HCT116 (cell line): ENCODE results near the gene TCF19. TPM values are rescaled to one million over a fixed set of nuclear protein-coding genes. Genes with fewer than 3 reads are reported as not detected.

Experiments
- ATAC-seq: fragments of 200-7000 bp; cut with Tn5 transposase; 2 replicates; pipeline ENCODE4 v1.9.1; 2020; ENCODE audit warnings: mild to moderate bottlenecking, moderate library complexity
- BruUV-seq: library from RNA; stranded (reverse); fragments of 400-500 nt; replicated peaks from 2 replicates; lab custom pipeline; 2021; lab: Mats Ljungman, UMichigan
- CTCF ChIA-PET: fragments of 300-600 bp; sonication (Branson Sonifier 250); formaldehyde crosslinking; loops from one replicate; lab custom pipeline; 2021; ENCODE audit warnings: antibody characterized with exemption; lab: Charles Lee
- POLR2A ChIA-PET: fragments of 300-600, 350-600 bp; sonication (Branson Sonifier 250); formaldehyde crosslinking; loops from one replicate; lab custom pipeline; 2021; ENCODE audit warnings: antibody characterized with exemption; lab: Charles Lee
- RAD21 ChIA-PET, 2 experiments: fragments of 300-600 bp; sonication (Branson Sonifier 250); formaldehyde crosslinking; loops; one replicate each; lab custom pipeline; 2023; ENCODE audit warnings: low total read pairs in 2 of 2; ENCODE audit not compliant: uncharacterized antibody in 2 of 2, unreplicated experiment in 2 of 2, low non-redundant PET in 1 of 2; lab: Charles Lee
- DNase-seq: peaks from one replicate; pipeline ENCODE4 v3.0.0-alpha.2; 2010; ENCODE audit warnings: low read depth, low spot score
- H2AFZ ChIP-seq: fragments of 200-600 bp; shearing (Covaris generic), sonication (generic); 2 replicates; pipeline ENCODE4 v1.6.1; 2017; ENCODE audit warnings: low read depth, mixed run types, mixed read lengths, antibody characterized with exemption, low read length; ENCODE audit not compliant: poor library complexity, severe bottlenecking
- H3K27ac ChIP-seq: 2 replicates; pipeline ENCODE4 v1.5.1; 2012; ENCODE audit warnings: low read depth, low read length
- H3K27me3 ChIP-seq: fragments of 200-600 bp; sonication (generic); 2 replicates; pipeline ENCODE4 v1.6.1; 2016; ENCODE audit warnings: mixed run types, low read length, mixed read lengths; ENCODE audit not compliant: insufficient read depth
- H3K36me3 ChIP-seq, 2 experiments: fragments of 200-500 bp in 1 of 2; fragments of 200-600 bp in 1 of 2; sonication (Bioruptor generic) in 1 of 2; sonication (generic) in 1 of 2; 2 replicates each; pipeline versions ENCODE4 v1.5.1 to v1.6.1; 2014 to 2016; ENCODE audit warnings: low read length in 2 of 2, inconsistent platforms in 1 of 2, mixed read lengths in 1 of 2, mixed run types in 1 of 2; ENCODE audit not compliant: insufficient read depth in 2 of 2, control insufficient read depth in 1 of 2
- H3K4me1 ChIP-seq, 2 experiments: fragments of 200-600 bp in 1 of 2; sonication (generic) in 1 of 2; 2 replicates each; pipeline versions ENCODE4 v1.5.1 to v1.6.1; 2012 to 2017; ENCODE audit warnings: low read length in 2 of 2, inconsistent platforms in 1 of 2, mild to moderate bottlenecking in 1 of 2, mixed read lengths in 1 of 2, mixed run types in 1 of 2, moderate library complexity in 1 of 2; ENCODE audit not compliant: insufficient read depth in 2 of 2, control insufficient read depth in 1 of 2
- H3K4me2 ChIP-seq: fragments of 200-600 bp; sonication (generic); 2 replicates; pipeline ENCODE4 v1.6.1; 2017; ENCODE audit warnings: mixed run types, low read length, mixed read lengths
- H3K4me3 ChIP-seq, 2 experiments: fragments of 200-600 bp in 1 of 2; sonication (generic) in 1 of 2; replicated peaks in 1 of 2; 2 replicates each; pipeline ENCODE4 v1.5.1; 2011 to 2016; ENCODE audit warnings: low read length in 2 of 2, control low read depth in 1 of 2, low read depth in 1 of 2, mild to moderate bottlenecking in 1 of 2, mixed read lengths in 1 of 2, mixed run types in 1 of 2
- H3K79me2 ChIP-seq: fragments of 200-600 bp; sonication (generic); 2 replicates; pipeline ENCODE4 v1.6.1; 2017; ENCODE audit warnings: mild to moderate bottlenecking, mixed run types, low read length, moderate library complexity, mixed read lengths; ENCODE audit not compliant: insufficient read depth
- H3K9ac ChIP-seq: fragments of 200-600 bp; sonication (generic); 2 replicates; pipeline ENCODE4 v1.6.1; 2016; ENCODE audit warnings: low read length, mixed read lengths
- H3K9me2 ChIP-seq: fragments of 200-600 bp; sonication (generic), shearing (Covaris generic); 2 replicates; pipeline ENCODE4 v1.6.1; 2017; ENCODE audit warnings: mixed run types, mild to moderate bottlenecking, moderate library complexity; ENCODE audit not compliant: insufficient read depth
- H3K9me3 ChIP-seq, 2 experiments: fragments of 200-500 bp in 1 of 2; fragments of 200-600 bp in 1 of 2; sonication (Bioruptor generic) in 1 of 2; sonication (generic) in 1 of 2; 2 replicates each; pipeline ENCODE4 v1.6.1; 2014 to 2017; ENCODE audit warnings: low read length in 2 of 2, mixed read lengths in 2 of 2, inconsistent platforms in 1 of 2, low read depth in 1 of 2, mild to moderate bottlenecking in 1 of 2, mixed run types in 1 of 2, moderate library complexity in 1 of 2; ENCODE audit not compliant: control insufficient read depth in 1 of 2, insufficient read depth in 1 of 2
- H4K20me1 ChIP-seq: fragments of 200-600 bp; sonication (generic), shearing (Covaris generic); 2 replicates; pipeline ENCODE4 v1.6.1; 2017; ENCODE audit warnings: mixed run types, mild to moderate bottlenecking, moderate library complexity; ENCODE audit not compliant: insufficient read depth
- EGR1 ChIP-seq: IDR thresholded peaks from 2 replicates; pipeline ENCODE4 v1.6.1; 2012; ENCODE audit warnings: low read depth
- POLR2A ChIP-seq: IDR thresholded peaks from 2 replicates; pipeline ENCODE4 v1.7.0; 2011; ENCODE audit warnings: borderline replicate concordance; ENCODE audit not compliant: insufficient read depth, insufficient read length; ENCODE audit errors: extremely low read depth
- POLR2AphosphoS5 ChIP-seq: IDR thresholded peaks from 2 replicates; pipeline ENCODE4 v1.6.1; 2011; ENCODE audit warnings: mild to moderate bottlenecking, low read depth, low read length, moderate library complexity
- SIN3A ChIP-seq: IDR thresholded peaks from 2 replicates; pipeline ENCODE4 v1.6.1; 2012; ENCODE audit warnings: low read depth
- SP1 ChIP-seq: IDR thresholded peaks from 2 replicates; pipeline ENCODE4 v1.6.1; 2012; ENCODE audit warnings: low read depth
- TCF7L2 ChIP-seq: IDR thresholded peaks from 2 replicates; pipeline ENCODE4 v1.7.0; 2011; ENCODE audit warnings: borderline replicate concordance, inconsistent platforms; ENCODE audit not compliant: insufficient read depth, insufficient read length; ENCODE audit errors: extremely low read depth
- intact Hi-C: fragments of 100-400 bp; cut with micrococcal nuclease; formaldehyde crosslinking; loops from 2 replicates; pipeline ENCODE4 v1.10.0; 2022
- total RNA-seq: library from RNA; stranded (reverse); gene quantifications from one replicate; pipeline ENCODE4 v1.2.1, GENCODE V29; 2021; ENCODE audit not compliant: unreplicated experiment
- TF ChIP-seq, protein P1 (sequence below): IDR thresholded peaks from 2 replicates; pipeline ENCODE4 v1.6.1; 2012; ENCODE audit warnings: low read depth
- TF ChIP-seq, protein P2 (sequence below): IDR thresholded peaks from 2 replicates; pipeline ENCODE4 v1.6.1; 2012

The TCF19 gene
- total RNA-seq, 1 experiment from 2014 or later = 15.4 TPM

DNA sequence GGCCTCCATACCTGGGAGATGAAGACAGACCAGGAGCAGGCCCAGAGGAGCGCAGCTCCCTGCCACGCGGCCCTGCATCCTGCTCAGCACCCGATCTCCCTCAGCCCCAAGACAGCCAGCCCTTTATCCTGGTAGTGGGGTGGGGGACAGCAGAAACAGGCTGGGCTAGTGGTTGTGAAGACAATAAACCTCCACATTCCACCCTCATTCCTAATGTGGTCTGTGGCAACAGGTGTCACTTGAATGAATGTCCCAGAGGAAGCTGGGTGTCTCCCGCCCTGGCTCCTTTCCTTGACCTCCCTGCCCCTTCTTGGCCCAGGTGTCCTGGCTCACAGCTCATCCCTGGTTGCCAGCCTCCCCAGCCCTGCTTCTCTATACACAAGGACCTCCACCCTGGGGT lies 45.9 kb upstream of the TCF19 start, which contains the start of gene C6orf15:
TSS of gene C6orf15 (minus strand) at position 98 of the 400 bp plus-strand sequence. CDS start at position 78, 20 bp downstream.
- BruUV-seq = no TSS peak
- intact Hi-C loops = no loop called here
- no peak for TF ChIP-seq EGR1
- TF ChIP-seq, protein P1, sequence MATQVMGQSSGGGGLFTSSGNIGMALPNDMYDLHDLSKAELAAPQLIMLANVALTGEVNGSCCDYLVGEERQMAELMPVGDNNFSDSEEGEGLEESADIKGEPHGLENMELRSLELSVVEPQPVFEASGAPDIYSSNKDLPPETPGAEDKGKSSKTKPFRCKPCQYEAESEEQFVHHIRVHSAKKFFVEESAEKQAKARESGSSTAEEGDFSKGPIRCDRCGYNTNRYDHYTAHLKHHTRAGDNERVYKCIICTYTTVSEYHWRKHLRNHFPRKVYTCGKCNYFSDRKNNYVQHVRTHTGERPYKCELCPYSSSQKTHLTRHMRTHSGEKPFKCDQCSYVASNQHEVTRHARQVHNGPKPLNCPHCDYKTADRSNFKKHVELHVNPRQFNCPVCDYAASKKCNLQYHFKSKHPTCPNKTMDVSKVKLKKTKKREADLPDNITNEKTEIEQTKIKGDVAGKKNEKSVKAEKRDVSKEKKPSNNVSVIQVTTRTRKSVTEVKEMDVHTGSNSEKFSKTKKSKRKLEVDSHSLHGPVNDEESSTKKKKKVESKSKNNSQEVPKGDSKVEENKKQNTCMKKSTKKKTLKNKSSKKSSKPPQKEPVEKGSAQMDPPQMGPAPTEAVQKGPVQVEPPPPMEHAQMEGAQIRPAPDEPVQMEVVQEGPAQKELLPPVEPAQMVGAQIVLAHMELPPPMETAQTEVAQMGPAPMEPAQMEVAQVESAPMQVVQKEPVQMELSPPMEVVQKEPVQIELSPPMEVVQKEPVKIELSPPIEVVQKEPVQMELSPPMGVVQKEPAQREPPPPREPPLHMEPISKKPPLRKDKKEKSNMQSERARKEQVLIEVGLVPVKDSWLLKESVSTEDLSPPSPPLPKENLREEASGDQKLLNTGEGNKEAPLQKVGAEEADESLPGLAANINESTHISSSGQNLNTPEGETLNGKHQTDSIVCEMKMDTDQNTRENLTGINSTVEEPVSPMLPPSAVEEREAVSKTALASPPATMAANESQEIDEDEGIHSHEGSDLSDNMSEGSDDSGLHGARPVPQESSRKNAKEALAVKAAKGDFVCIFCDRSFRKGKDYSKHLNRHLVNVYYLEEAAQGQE = no peak
- TF ChIP-seq TCF7L2 = no peak
- no peak for TF ChIP-seq POLR2AphosphoS5
- TF ChIP-seq, protein P2, sequence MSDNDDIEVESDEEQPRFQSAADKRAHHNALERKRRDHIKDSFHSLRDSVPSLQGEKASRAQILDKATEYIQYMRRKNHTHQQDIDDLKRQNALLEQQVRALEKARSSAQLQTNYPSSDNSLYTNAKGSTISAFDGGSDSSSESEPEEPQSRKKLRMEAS = no peak
- TF ChIP-seq SP1 = no peak
- TF ChIP-seq SIN3A = no peak
- no peak for TF ChIP-seq POLR2A

More for the DNA sequence above, 45.9 kb upstream of the TCF19 start, which contains the start of gene C6orf15:
- Histone ChIP-seq H3K79me2 (peaks cover 8% of the 10 kb centered on the region; the same call in 1 of the 2 replicates), H2AFZ (no peak within 1 kb of the TSS), H3K9me3 (no peaks in the 10 kb centered on the region), H3K4me1 (peaks cover 29 to 51% of the 10 kb centered on the region in 2 experiments), H3K27ac (peak within 1 kb of the TSS; percentile 83; the same call in 1 of the 2 replicates), H3K9ac (no peak within 1 kb of the TSS), H3K4me2 (peak within 1 kb of the TSS; percentile 92), H4K20me1 (no peaks in the 10 kb centered on the region), H3K4me3 (no peak within 1 kb of the TSS), H3K27me3 (no peaks in the 10 kb centered on the region), H3K36me3 (no peaks in the 10 kb centered on the region), H3K9me2 (no peaks in the 10 kb centered on the region)
- POLR2A ChIA-PET = no interaction called here
- CTCF ChIA-PET = interaction anchor here (1.0 kb wide), 1 partner anchor 10 kb away, joined by 3 read pairs; no protein-coding TSS in a partner anchor
- DNase-seq (no peak), ATAC-seq (no peak)
- RAD21 ChIA-PET = no interaction called here
